Measurements from ENCODE around the gene TRAPPC2L. TPM values are rescaled to one million over a fixed set of nuclear protein-coding genes. Genes with fewer than 3 reads are reported as not detected.

Gene TRAPPC2L
- total RNA-seq, 1 donor from 2014 or later: 43.9 TPM

- H3K9me3 ChIP-seq: no peaks in the 10 kb centered on the region
- H3K4me1 ChIP-seq: no peaks in the 10 kb centered on the region
- H3K36me3 ChIP-seq: peaks cover 10% of the 10 kb centered on the region
- no peak overlapping the region for H3K4me3 ChIP-seq
- no peak overlapping the region for H3K27ac ChIP-seq
- DNase-seq (no peak), ATAC-seq (no peak)
- no peaks in the 10 kb centered on the region for H3K27me3 ChIP-seq
- intact Hi-C loops (cut with DNase I): no loop called here
- no peak for TF ChIP-seq CTCF (IDR thresholded peaks at IDR 0.05)
Observed at GRCh38 chr16:88877564-88878289, 20.8 kb downstream of the TRAPPC2L start.

GRCh38 chr16:88878356-88878755, 21.4 kb downstream of the TRAPPC2L start:
- intact Hi-C loops (cut with DNase I): no loop called here
- Histone ChIP-seq H3K4me3 (no peak overlapping the region), H3K36me3 (peaks cover 12% of the 10 kb centered on the region), H3K27me3 (no peaks in the 10 kb centered on the region), H3K27ac (no peak overlapping the region), H3K4me1 (no peaks in the 10 kb centered on the region), H3K9me3 (no peaks in the 10 kb centered on the region)
- no peak for TF ChIP-seq CTCF (IDR thresholded peaks at IDR 0.05)
- DNase-seq (no peak), ATAC-seq (no peak)

GRCh38 chr16:88878967-88879787, 22.2 kb downstream of the TRAPPC2L start:
- ATAC-seq (no peak), DNase-seq (no peak)
- H3K4me3 ChIP-seq: no peak overlapping the region
- TF ChIP-seq CTCF (IDR thresholded peaks at IDR 0.05): no peak
- no peaks in the 10 kb centered on the region for H3K27me3 ChIP-seq
- H3K27ac ChIP-seq: no peak overlapping the region
- intact Hi-C loops (cut with DNase I): no loop called here
- no peaks in the 10 kb centered on the region for H3K9me3 ChIP-seq
- peaks cover 17% of the 10 kb centered on the region for H3K36me3 ChIP-seq
- no peaks in the 10 kb centered on the region for H3K4me1 ChIP-seq

- H3K36me3 ChIP-seq: peaks cover 21% of the 10 kb centered on the region
- ATAC-seq: no peak
Observed at GRCh38 chr16:88879788-88880055, 22.8 kb downstream of the TRAPPC2L start.

GRCh38 chr16:88880226-88881006, 23.5 kb downstream of the TRAPPC2L start:
- H3K27me3 ChIP-seq: no peaks in the 10 kb centered on the region
- H3K27ac ChIP-seq: no peak overlapping the region
- ATAC-seq (no peak), DNase-seq (no peak)
- no peaks in the 10 kb centered on the region for H3K4me1 ChIP-seq
- H3K4me3 ChIP-seq: no peak overlapping the region
- intact Hi-C loops (cut with DNase I): no loop called here
- no peaks in the 10 kb centered on the region for H3K9me3 ChIP-seq
- TF ChIP-seq CTCF (IDR thresholded peaks at IDR 0.05): no peak
- H3K36me3 ChIP-seq: peaks cover 22% of the 10 kb centered on the region

More at GRCh38 chr16:88879788-88880055, 22.8 kb downstream of the TRAPPC2L start:
- Histone ChIP-seq H3K4me3 (no peak overlapping the region), H3K4me1 (no peaks in the 10 kb centered on the region), H3K9me3 (no peaks in the 10 kb centered on the region), H3K27me3 (no peaks in the 10 kb centered on the region), H3K27ac (no peak overlapping the region)
- DNase-seq: no peak
- intact Hi-C loops (cut with DNase I): no loop called here
- TF ChIP-seq CTCF (IDR thresholded peaks at IDR 0.05): no peak

All from upper lobe of right lung (tissue), 1 donor.